MCF 10A (cell line): ENCODE results near the gene CD83. TPM values are rescaled to one million over a fixed set of nuclear protein-coding genes. Genes with fewer than 3 reads are reported as not detected.

ENCODE experiments used
- BruUV-seq: library from RNA; stranded (reverse); fragments of 400-500 nt; replicated peaks from 2 replicates; lab custom pipeline; 2021; lab: Mats Ljungman, UMichigan
- CTCF ChIA-PET: fragments of 300-600 bp; sonication (Branson Sonifier 250); formaldehyde crosslinking; extraction: SDS; loops from one replicate; lab custom pipeline; 2021; ENCODE audit warnings: antibody characterized with exemption, inconsistent platforms; lab: Yijun Ruan, JAX
- POLR2A ChIA-PET: fragments of 300-600, 350-650 bp; sonication (Branson Sonifier 250); formaldehyde crosslinking; extraction: SDS; loops from one replicate; lab custom pipeline; 2020; ENCODE audit warnings: antibody characterized with exemption, inconsistent platforms; lab: Yijun Ruan, JAX
- DNase-seq: peaks from one replicate; pipeline ENCODE4 v3.0.0-alpha.2; 2018; ENCODE audit not compliant: unreplicated experiment
- H3K27ac Mint-ChIP-seq: one replicate; pipeline ENCODE4 v1.8.0; 2022; ENCODE audit warnings: mild to moderate bottlenecking, low read depth, mixed read lengths; ENCODE audit not compliant: unreplicated experiment
- H3K27me3 Mint-ChIP-seq: one replicate; pipeline ENCODE4 v1.8.0; 2022; ENCODE audit warnings: mixed read lengths; ENCODE audit not compliant: insufficient read depth, unreplicated experiment
- H3K36me3 Mint-ChIP-seq: one replicate; pipeline ENCODE4 v1.8.0; 2022; ENCODE audit warnings: mild to moderate bottlenecking, moderate library complexity, mixed read lengths; ENCODE audit not compliant: insufficient read depth, unreplicated experiment
- H3K4me1 Mint-ChIP-seq: one replicate; pipeline ENCODE4 v1.8.0; 2022; ENCODE audit warnings: mixed read lengths; ENCODE audit not compliant: insufficient read depth, unreplicated experiment
- H3K4me3 Mint-ChIP-seq: one replicate; pipeline ENCODE4 v1.8.0; 2022; ENCODE audit warnings: mild to moderate bottlenecking, moderate library complexity, mixed read lengths; ENCODE audit not compliant: unreplicated experiment
- H3K9me3 Mint-ChIP-seq: one replicate; pipeline ENCODE4 v1.8.0; 2022; ENCODE audit warnings: mixed read lengths; ENCODE audit not compliant: unreplicated experiment
- intact Hi-C: fragments of 100-400 bp; cut with micrococcal nuclease; formaldehyde crosslinking; loops from 2 replicates; pipeline ENCODE4 v1.14.1; 2022
- total RNA-seq: library from RNA; stranded (reverse); gene quantifications from 2 replicates; pipeline ENCODE4 v1.2.3, GENCODE V29; 2022
- TF ChIP-seq, protein P1 (sequence below): fragments of 200-600 bp; IDR thresholded peaks from one replicate; pipeline ENCODE4 v1.8.0; 2022; ENCODE audit warnings: antibody characterized with exemption, mild to moderate bottlenecking; ENCODE audit not compliant: unreplicated experiment

Gene CD83
- total RNA-seq, 1 experiment from 2014 or later = 1.7 TPM

- intact Hi-C loops = no loop called here
- no peaks in the 10 kb centered on the region for H3K9me3 Mint-ChIP-seq
- BruUV-seq = no TSS peak
- H3K4me3 Mint-ChIP-seq = peak overlapping the region; percentile 87
- TF ChIP-seq, protein P1, sequence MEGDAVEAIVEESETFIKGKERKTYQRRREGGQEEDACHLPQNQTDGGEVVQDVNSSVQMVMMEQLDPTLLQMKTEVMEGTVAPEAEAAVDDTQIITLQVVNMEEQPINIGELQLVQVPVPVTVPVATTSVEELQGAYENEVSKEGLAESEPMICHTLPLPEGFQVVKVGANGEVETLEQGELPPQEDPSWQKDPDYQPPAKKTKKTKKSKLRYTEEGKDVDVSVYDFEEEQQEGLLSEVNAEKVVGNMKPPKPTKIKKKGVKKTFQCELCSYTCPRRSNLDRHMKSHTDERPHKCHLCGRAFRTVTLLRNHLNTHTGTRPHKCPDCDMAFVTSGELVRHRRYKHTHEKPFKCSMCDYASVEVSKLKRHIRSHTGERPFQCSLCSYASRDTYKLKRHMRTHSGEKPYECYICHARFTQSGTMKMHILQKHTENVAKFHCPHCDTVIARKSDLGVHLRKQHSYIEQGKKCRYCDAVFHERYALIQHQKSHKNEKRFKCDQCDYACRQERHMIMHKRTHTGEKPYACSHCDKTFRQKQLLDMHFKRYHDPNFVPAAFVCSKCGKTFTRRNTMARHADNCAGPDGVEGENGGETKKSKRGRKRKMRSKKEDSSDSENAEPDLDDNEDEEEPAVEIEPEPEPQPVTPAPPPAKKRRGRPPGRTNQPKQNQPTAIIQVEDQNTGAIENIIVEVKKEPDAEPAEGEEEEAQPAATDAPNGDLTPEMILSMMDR = no peak
- DNase-seq = no peak
- no peak overlapping the region for H3K27ac Mint-ChIP-seq
- H3K36me3 Mint-ChIP-seq = no peaks in the 10 kb centered on the region
- ChIA-PET POLR2A (interaction anchor here (1.2 kb wide), 1 partner anchor 10 kb away, joined by 3 read pairs; no protein-coding TSS in a partner anchor), CTCF (interaction anchor here (1.0 kb wide), 1 partner anchor 81 kb away, joined by 4 read pairs; no protein-coding TSS in a partner anchor)
- H3K4me1 Mint-ChIP-seq = peaks cover 7% of the 10 kb centered on the region
- no peaks in the 10 kb centered on the region for H3K27me3 Mint-ChIP-seq
Measured at GRCh38 chr6:14118091-14118439, 493 bp downstream of the CD83 start.

GRCh38 chr6:14118446-14118845 lies 874 bp downstream of the CD83 start:
- ChIA-PET CTCF (no interaction called here), POLR2A (interaction anchor here (1.2 kb wide), 1 partner anchor 9 kb away, joined by 3 read pairs; no protein-coding TSS in a partner anchor)
- Mint-ChIP-seq H3K4me1 (peaks cover 7% of the 10 kb centered on the region), H3K4me3 (peak overlapping the region; percentile 87), H3K36me3 (no peaks in the 10 kb centered on the region), H3K9me3 (no peaks in the 10 kb centered on the region), H3K27me3 (no peaks in the 10 kb centered on the region), H3K27ac (no peak overlapping the region)
- intact Hi-C loops = no loop called here
- TF ChIP-seq, protein P1 = no peak
- BruUV-seq = no TSS peak
- DNase-seq = no peak

GRCh38 chr6:14119784-14120183 lies 2.2 kb downstream of the CD83 start:
- DNase-seq = no peak
- Mint-ChIP-seq H3K36me3 (no peaks in the 10 kb centered on the region), H3K27ac (no peak overlapping the region), H3K9me3 (no peaks in the 10 kb centered on the region), H3K4me1 (peaks cover 7% of the 10 kb centered on the region), H3K27me3 (no peaks in the 10 kb centered on the region), H3K4me3 (no peak overlapping the region)
- POLR2A ChIA-PET = interaction anchor here (1.2 kb wide), 2 partner anchors 10 to 27 kb away, joined by 3 to 7 read pairs; no protein-coding TSS in a partner anchor
- BruUV-seq = no TSS peak
- CTCF ChIA-PET = interaction anchor here (0.7 to 1.8 kb wide), 3 partner anchors 12 to 211 kb away, joined by 3 to 8 read pairs (median 3); no protein-coding TSS in a partner anchor
- intact Hi-C loops = no loop called here
- TF ChIP-seq, protein P1 = no peak

DNA sequence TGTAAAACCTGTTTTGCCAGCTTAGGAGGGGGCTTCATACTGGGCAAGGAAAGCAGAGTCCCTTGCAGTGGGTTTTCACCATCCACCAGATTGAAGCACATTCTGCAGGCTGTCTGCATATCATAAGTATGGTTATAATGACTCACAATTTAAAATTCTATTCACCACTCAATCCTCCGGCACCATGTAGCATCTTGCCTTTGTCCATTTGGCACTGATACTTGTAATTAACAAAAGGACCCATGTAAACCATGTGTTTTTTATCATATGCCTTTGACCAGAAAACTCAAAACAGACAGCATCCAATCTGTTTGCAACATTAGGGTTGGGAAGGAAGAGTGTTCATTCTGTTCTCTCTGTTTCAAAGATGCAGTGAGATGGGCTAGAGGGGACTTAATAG lies 3.0 kb downstream of the CD83 start:
- BruUV-seq = no TSS peak
- intact Hi-C loops = no loop called here
- no peak overlapping the region for H3K4me3 Mint-ChIP-seq
- H3K9me3 Mint-ChIP-seq = no peaks in the 10 kb centered on the region
- H3K27ac Mint-ChIP-seq = no peak overlapping the region
- ChIA-PET POLR2A (interaction anchor here (0.7 kb wide), 1 partner anchor 45 kb away, joined by 4 read pairs; no protein-coding TSS in a partner anchor), CTCF (interaction anchor here (0.6 to 1.8 kb wide), 3 partner anchors 54 to 1745 kb away, joined by 3 to 8 read pairs (median 3); no protein-coding TSS in a partner anchor)
- TF ChIP-seq, protein P1 = no peak
- H3K4me1 Mint-ChIP-seq = peaks cover 7% of the 10 kb centered on the region
- H3K36me3 Mint-ChIP-seq = no peaks in the 10 kb centered on the region
- no peak for DNase-seq
- no peaks in the 10 kb centered on the region for H3K27me3 Mint-ChIP-seq
